HG03159 (cell line): ENCODE measurements around the gene HS1BP3.

ENCODE experiments used
- ATAC-seq: cut with Tn5 transposase; IDR thresholded peaks from one replicate; pipeline ENCODE4 v1.9.1; 2021; ENCODE audit warnings: mild to moderate bottlenecking, moderate library complexity; ENCODE audit not compliant: unreplicated experiment

Gene HS1BP3

DNA sequence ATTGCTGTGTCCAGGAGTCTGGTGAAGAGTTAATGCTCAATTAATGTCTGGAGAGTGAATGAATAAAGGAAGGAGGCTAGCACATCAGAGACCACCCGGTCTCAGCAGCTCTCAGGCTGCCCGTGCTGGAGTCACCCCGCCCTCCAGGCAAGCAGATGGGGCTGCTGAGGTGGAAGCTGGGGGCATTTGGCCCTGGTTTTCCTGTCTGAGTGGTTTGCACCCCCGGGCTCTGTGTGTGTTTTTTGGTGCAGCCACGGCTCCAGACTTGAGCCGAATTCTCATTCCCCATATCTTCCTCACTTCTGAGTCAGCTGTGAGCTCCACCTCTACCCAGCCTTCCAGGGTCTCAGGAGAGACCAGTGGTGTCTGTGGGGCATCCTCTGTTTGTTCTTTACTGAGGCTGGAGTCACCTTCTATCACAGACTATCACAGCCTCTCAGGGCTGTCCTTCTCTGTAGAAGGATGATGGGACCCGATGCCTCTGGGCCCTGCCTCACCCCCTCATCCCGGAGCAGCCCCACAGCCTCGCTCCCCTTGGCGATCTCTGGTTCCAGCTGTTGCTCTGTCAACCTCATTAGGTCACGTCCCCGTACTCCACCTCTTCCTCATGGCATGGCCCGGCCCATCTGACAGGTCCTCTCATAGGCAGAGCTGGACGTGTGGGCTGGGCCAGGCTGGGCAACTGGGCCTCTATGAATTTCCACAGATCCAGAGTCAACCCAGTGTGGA is 60.8 kb downstream of the HS1BP3 start:
- no peak for ATAC-seq

DNA sequence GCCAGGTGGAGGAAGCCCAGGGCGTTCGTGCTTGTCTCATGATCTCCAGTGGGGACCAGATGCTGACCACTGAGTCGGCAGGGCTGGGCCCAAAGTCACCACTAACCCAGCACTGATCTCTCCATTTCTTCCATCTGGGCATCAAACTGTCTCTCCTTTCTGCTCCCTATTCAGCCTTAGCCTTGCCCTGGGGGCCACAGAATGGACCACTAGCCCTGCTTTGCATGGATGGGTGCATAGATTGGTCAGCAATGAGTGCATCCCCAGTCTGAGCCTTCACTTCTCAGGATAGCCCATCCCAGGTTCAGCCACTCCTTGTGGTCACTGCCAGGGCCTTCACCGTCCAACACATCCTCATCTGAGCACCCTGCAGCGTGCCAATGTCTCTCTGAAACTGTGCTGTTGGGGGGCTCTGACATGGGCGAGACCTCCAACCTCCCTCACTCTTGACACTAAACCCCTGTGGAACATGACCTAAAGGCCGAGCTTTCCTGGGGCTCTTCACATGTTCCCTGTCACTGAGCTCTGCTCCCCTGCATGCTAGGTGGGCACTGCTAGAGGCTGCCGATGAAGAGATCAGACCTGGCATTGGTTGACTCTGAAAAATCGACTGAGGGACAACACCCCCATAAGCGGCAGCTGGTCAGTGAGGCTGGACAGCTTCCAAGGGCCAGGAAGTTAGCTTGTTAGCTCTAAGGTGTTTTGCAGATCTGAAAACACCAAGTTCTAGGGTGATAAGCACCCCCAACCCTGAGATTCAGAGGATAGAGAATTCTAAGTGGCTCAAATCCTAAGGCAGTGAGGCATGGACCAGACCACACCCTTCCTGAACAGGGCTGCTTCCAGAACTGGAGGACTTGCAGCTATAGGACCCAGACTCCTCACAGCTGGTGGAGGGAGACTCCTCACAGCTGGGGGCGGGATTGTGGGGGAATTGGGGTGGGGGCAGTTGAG is 61.7 kb downstream of the HS1BP3 start:
- no peak for ATAC-seq

GRCh38 chr2:20585710-20586594 is 64.9 kb downstream of the HS1BP3 start:
- ATAC-seq, result no peak

- no peak for ATAC-seq
These were observed 65.6 kb downstream of the HS1BP3 start for GRCh38 chr2:20585359-20585709.

- no peak for ATAC-seq
These were observed 66.2 kb downstream of the HS1BP3 start for GRCh38 chr2:20584399-20585358.

DNA sequence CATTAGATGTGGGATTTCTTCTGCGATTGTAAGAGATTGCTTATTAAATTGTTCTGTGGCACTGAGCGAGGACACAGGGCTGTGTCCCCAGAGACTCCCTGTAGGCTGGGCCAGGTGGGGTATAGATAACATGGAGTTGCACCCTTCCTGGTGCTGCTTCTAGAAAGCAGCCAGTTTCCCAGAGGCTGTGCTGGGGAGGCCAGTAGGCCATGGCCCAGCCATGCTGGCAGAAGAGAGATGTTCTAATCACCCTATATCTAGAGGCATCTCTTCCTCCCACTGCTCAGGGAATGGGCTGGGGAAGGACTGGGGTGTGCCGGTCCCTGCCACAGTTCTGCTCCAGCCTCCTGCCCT is 66.9 kb downstream of the HS1BP3 start:
- ATAC-seq, result no peak

- no peak for ATAC-seq
These were observed 67.4 kb downstream of the HS1BP3 start for GRCh38 chr2:20583425-20583881.

GRCh38 chr2:20582600-20583221 is 68.2 kb downstream of the HS1BP3 start:
- no peak for ATAC-seq

- no peak for ATAC-seq
These were observed 70.0 kb downstream of the HS1BP3 start for GRCh38 chr2:20580690-20581437.

DNA sequence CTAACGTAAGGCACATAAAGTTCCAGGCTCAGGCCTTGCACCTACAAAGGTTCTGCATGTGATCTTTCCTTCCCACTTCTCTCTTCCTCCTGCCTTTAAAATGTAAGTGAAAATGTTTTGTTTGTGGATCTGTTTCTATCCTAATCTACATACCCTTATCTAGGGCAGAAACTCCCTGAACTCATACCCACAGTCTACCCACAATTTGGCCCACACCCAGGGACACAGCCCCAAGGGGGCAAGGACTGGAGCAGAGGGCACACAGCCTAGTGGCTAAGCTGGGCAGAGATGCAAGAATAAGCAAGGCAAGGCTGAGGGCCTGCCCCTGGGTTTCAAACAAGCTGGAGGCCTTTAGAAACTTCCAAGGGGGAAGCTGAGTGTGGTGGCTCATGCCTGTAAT is 71.0 kb downstream of the HS1BP3 start:
- ATAC-seq, result no peak

DNA sequence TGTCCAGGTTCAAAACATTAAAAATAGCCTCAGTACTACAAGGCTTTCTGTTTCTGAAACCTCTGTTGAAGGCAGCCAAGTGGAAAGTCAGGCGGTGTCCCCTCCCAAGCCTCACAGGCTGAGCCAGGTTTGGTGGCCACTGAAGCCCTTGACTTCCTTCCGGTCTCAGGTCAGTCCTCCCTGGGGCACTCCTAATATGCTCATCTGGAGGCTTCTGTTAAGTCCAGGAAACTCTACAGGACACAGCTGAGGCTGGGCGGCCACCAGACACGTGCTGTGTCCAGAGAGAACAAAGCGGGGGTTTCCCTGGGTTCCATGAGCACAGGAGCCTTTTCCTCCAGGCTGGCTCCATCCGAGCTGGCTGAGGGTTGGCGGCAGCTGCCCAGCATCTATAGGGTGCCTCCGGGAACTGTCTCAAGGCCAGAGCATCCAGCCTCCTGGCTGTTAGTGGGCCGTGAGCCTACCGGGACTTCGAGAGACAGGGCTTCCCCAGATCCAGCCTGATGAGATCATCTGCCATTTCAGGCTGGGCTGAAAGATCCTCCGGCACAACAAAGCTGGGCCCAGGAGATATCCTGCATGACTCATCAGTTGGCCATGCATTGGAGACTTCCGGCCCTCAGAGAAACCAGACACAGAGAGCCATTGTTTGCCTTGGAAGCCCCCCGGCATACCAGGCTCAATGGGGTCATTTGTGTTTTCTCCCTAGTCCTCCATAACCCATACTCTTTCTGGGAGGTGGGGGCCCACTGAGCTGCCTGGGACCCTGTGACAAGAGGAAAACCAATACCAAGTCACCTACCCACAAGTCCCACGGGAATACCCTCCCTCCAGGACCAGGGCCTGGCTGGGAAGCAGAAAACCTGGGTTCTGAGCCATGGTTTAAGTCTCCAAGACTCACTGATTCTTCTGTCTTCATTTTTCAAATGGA is 71.7 kb downstream of the HS1BP3 start:
- ATAC-seq, result peak; percentile 63

- no peak for ATAC-seq
These were observed 72.5 kb downstream of the HS1BP3 start for GRCh38 chr2:20578266-20578894.

DNA sequence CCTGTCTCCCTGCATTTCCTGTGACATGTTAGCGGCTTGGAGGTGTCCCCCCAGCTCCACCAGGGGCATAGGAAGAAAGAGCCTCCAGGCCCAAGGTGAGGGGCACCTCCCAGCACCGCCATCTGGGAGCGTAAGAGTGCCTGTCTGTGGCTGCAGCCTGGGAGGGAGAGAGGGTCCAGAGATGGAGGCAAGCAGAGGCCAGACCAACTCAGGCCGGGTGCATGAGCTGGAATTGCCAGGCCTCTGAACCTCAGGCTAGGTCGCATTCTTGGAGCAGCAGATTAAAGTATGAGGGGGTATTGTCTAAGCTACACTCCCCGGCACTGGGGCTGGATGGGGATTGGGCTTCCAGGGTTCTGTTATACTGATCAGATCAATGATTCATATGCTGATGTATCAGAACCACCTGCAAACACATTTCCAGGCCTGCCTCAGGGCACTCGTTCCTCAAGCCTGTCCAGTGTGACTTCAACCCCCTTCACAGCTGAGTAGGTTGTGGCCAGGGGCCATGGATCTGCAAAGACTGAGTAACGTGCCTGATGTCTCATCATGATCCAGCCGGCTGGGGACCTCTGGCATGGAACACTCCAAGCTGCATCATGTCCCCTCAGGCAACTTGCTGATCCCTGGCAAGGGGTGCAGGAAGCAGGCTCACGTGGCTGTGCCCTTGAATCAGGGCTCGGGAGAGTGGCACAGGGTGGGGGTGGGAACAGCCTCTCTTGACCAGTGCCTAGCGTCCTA is 73.2 kb downstream of the HS1BP3 start:
- no peak for ATAC-seq

- peak; percentile 84 for ATAC-seq
These were observed 74.2 kb downstream of the HS1BP3 start for GRCh38 chr2:20576598-20577115.

DNA sequence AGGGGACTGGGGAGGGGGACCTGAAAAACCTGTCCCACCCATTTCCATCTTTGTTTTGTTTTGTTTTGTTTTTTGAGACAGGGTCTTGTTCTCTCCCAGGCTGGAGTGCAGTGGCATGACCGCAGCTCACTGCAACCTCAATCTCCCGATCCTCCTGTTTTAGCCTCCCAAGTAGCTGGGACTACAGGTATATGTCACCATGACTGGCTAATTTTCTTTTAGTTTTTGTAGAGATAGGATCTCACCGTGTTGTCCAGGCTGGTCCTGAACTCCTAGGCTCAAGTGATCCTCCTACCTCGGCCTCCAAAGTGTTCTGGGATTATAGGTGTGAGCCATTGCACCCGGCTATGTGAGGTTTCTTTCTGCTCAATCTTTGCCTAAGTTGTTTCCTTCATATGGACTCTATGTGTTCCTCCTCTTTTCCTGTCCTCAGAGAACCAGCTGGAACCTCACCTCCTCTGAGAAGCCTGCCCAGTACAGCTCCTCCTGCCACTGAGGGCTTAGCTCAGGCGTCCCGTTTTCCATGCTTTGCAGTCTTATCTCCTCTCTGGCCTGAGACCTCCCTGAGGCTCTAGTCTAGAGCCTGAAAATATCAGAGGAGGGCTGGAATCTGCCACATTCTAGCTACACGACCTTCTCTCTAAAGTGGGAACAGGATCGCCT is 74.8 kb downstream of the HS1BP3 start:
- ATAC-seq, result no peak

- ATAC-seq, result no peak
These were observed 75.5 kb downstream of the HS1BP3 start for GRCh38 chr2:20575414-20575813.
